WTC11 (cell line): ENCODE measurements around the gene ZDHHC17.

Experiments used
- CBFB ChIP-seq: sonication (generic); formaldehyde crosslinking; IDR thresholded peaks from 2 replicates; pipeline ENCODE4 v1.8.1; 2022; ENCODE audit warnings: mild to moderate bottlenecking, low read depth, missing genetic modification reagents
- CTCF ChIP-seq: fragments of 200-600 bp; IDR thresholded peaks from 2 replicates; pipeline ENCODE4 v1.8.0; 2022; ENCODE audit warnings: antibody characterized with exemption
- ERG ChIP-seq: fragments of 250-450 bp; sonication (Bioruptor Pico); IDR thresholded peaks from 2 replicates; pipeline ENCODE4 v1.8.0; 2021; ENCODE audit warnings: mild to moderate bottlenecking
- JUN ChIP-seq: sonication (generic); formaldehyde crosslinking; IDR thresholded peaks from 2 replicates; pipeline ENCODE4 v1.8.0; 2023; ENCODE audit warnings: mild to moderate bottlenecking, missing genetic modification reagents
- NR2C2 ChIP-seq: sonication (generic); formaldehyde crosslinking; IDR thresholded peaks from 2 replicates; pipeline ENCODE4 v1.8.0; 2022; ENCODE audit warnings: mild to moderate bottlenecking, missing genetic modification reagents
- RORB ChIP-seq: fragments of 250-450 bp; sonication (Bioruptor Pico); IDR thresholded peaks from 2 replicates; pipeline ENCODE4 v1.9.0; 2021; ENCODE audit warnings: mild to moderate bottlenecking
- STAT6 ChIP-seq: sonication (generic); formaldehyde crosslinking; conservative IDR thresholded peaks from 2 replicates; pipeline ENCODE4 v1.8.1; 2023; ENCODE audit warnings: mild to moderate bottlenecking, low read depth, missing genetic modification reagents, moderate library complexity
- ZNF281 ChIP-seq: sonication (generic); formaldehyde crosslinking; IDR thresholded peaks from 2 replicates; pipeline ENCODE4 v1.8.0; 2023; ENCODE audit warnings: mild to moderate bottlenecking, missing genetic modification reagents

GRCh38 chr12:76714861-76715260 lies 49.1 kb upstream of the ZDHHC17 start:
- TF ChIP-seq CTCF (no peak), CBFB (CRISPR knock-in tag) (no peak), NR2C2 (CRISPR knock-in tag) (no peak), STAT6 (CRISPR knock-in tag) (no peak), RORB (CRISPR knock-in tag) (no peak), JUN (CRISPR knock-in tag) (no peak), ZNF281 (CRISPR knock-in tag) (no peak), ERG (CRISPR knock-in tag) (no peak)
